Gastrocnemius medialis (tissue), 4 donors: ENCODE data around the gene ILDR2.
A peak's percentile ranks its signal among the peaks of the same experiment; 100 is the strongest.

ENCODE experiments used
- CTCF ChIP-seq, 5 experiments: fragments of 450-650 bp in 3 of 5; fragments of 200-600 bp in 2 of 5; sonication (generic) in 2 of 5; IDR thresholded peaks in 4 of 5; conservative IDR thresholded peaks in 1 of 5; 1 replicate in 4 of 5; 2 replicates in 1 of 5; pipeline ENCODE4 v1.5.1; 2016 to 2019; ENCODE audit warnings: antibody characterized with exemption in 5 of 5, mild to moderate bottlenecking in 3 of 5, moderate library complexity in 3 of 5
- POLR2A ChIP-seq, 2 donors: fragments of 450-650 bp; IDR thresholded peaks; one replicate each; pipeline ENCODE4 v1.6.1; 2017; ENCODE audit warnings: antibody characterized with exemption in 2 of 2, mild to moderate bottlenecking in 2 of 2, moderate library complexity in 2 of 2

- no peak for TF ChIP-seq POLR2A (IDR thresholded peaks at IDR 0.05)
- TF ChIP-seq CTCF (IDR thresholded peaks at IDR 0.05 in 4 of 5, conservative IDR thresholded peaks at IDR 0.05 in 1 of 5) = peak in 1 of 5 experiments; percentile 11
These were observed 98.9 kb downstream of the ILDR2 start for GRCh38 chr1:166876540-166876838.
